Posterior cingulate gyrus (tissue), 11 donors: ENCODE data around the gene POLR2M.
A peak's percentile ranks its signal among the peaks of the same experiment; 100 is the strongest.

Experiments
- DNase-seq, 10 donors: peaks; one replicate each; pipeline versions ENCODE4 v3.0.0 to v3.0.0-alpha.2; 2020 to 2021; ENCODE audit warnings: mixed read lengths in 3 of 10
- intact Hi-C: fragments of 100-400 bp; cut with DNase I; formaldehyde crosslinking; loops from one replicate; pipeline ENCODE4 v1.15.1; 2023

POLR2M gene

GRCh38 chr15:57706405-57707209, at the start of gene POLR2M:
Gene POLR2M, plus strand, starts transcription at chr15:57706714. Its CDS starts 129 bp downstream, at chr15:57706843.
- peak; percentile 88 to 99 (median 92) for DNase-seq
- intact Hi-C loops = loop anchor here (5.0 kb wide), 1 partner anchor 49 kb away; no protein-coding TSS in a partner anchor

DNA sequence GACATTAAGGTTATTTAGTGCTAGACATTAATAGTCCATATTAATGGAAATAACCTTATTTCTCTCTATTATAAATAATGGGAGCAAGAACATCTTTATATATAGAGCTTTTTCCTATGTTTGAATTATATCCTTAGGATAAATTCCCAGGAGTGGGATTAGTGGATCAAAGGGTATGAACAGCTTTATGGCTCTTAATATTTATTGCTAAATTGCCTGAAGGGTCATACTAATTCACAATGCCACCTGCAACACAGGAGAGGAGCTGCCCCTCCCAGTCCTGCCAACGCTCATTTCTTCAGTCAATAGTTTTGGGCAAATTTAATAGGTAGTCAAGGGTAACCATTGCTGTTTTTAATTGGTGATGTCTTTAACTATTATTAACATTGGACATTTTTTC, 48.9 kb upstream of the POLR2M start:
- no peak for DNase-seq
- intact Hi-C loops = loop anchor here (5.0 to 10.0 kb wide), 2 partner anchors 50 to 87 kb away; partner anchors contain the start of gene POLR2M

GRCh38 chr15:57662091-57662744, 44.3 kb upstream of the POLR2M start:
- intact Hi-C loops = loop anchor here (10.0 kb wide), 3 partner anchors 203 to 523 kb away; partner anchors contain the start of gene ALDH1A2
- no peak for DNase-seq

GRCh38 chr15:57662802-57663201, 43.7 kb upstream of the POLR2M start:
- intact Hi-C loops = loop anchor here (10.0 kb wide), 3 partner anchors 202 to 522 kb away; partner anchors contain the start of gene ALDH1A2
- no peak for DNase-seq

- intact Hi-C loops = loop anchor here (10.0 kb wide), 3 partner anchors 202 to 522 kb away; partner anchors contain the start of gene ALDH1A2
- DNase-seq = peak in 1 of 10 donors; percentile 49
Observed at GRCh38 chr15:57663262-57663661, 43.3 kb upstream of the POLR2M start.

GRCh38 chr15:57665194-57665593, 41.3 kb upstream of the POLR2M start:
- intact Hi-C loops = loop anchor here (10.0 kb wide), 3 partner anchors 200 to 520 kb away; partner anchors contain the start of gene ALDH1A2
- DNase-seq = no peak

DNA sequence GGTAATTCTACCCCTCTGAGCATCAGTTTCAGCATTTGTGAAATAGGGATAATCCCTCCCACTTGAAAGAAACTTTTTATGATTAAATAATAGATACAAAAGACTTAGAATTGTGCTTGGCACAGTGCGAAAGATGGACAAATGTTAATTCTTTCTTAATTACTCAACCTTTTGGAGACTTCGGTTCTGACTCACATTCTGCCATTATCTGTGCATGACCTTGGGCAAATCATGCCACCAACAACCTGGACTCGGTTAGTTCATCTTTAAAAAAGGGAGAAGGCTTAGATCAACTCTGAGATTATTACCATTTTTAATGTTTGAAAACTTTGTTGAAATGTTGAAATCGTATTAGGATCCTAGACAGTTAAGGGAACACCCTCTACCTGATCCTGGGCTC, 40.6 kb upstream of the POLR2M start:
- no peak for DNase-seq
- intact Hi-C loops = loop anchor here (10.0 kb wide), 3 partner anchors 199 to 519 kb away; partner anchors contain the start of gene ALDH1A2

- DNase-seq = no peak
- intact Hi-C loops = loop anchor here (10.0 kb wide), 3 partner anchors 197 to 517 kb away; partner anchors contain the start of gene ALDH1A2
Observed at GRCh38 chr15:57667171-57667849, 39.2 kb upstream of the POLR2M start.

DNA sequence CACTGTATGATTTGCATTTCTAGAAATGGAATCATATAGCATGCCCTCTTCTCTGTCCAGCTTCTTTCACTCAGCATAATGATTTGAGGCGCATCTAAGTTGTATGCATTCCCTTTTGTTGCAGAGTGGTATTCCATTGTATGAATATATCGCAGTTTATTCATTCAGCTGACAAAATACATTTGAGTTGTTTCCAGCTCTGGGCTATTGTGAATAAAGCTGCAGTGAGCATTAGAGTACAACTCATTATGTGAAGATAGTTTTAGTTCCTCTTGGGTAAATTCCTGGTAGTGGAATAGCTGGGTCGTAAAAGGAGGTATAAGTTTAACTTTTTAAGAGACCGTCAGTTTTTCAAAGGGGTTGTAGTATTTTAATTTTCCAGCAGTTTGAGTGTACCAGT, 38.5 kb upstream of the POLR2M start:
- DNase-seq = no peak
- intact Hi-C loops = loop anchor here (10.0 kb wide), 3 partner anchors 197 to 517 kb away; partner anchors contain the start of gene ALDH1A2

DNA sequence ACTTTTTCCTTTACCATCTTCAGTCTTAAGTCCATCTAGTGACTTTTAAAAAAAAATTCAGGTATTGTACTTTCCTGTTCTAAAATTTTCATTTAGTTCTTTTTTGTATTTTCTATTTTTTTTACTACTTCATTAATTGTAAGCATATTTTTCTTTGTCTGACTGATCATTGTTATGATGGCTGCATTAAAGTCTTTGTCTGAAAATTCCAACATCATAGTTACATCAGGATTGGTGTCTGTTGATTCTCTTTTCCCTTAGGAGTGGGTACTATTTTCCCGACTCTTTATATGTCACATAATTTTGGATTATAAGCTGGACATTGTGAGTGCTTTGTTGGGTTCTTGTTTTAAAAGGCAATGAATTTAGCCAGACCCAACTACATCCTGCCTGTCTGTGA, 34.9 kb upstream of the POLR2M start:
- DNase-seq = no peak
- intact Hi-C loops = no loop called here

GRCh38 chr15:57675481-57676181, 30.9 kb upstream of the POLR2M start:
- intact Hi-C loops = no loop called here
- DNase-seq = no peak

GRCh38 chr15:57676585-57676984, 29.9 kb upstream of the POLR2M start:
- no peak for DNase-seq
- intact Hi-C loops = no loop called here

DNA sequence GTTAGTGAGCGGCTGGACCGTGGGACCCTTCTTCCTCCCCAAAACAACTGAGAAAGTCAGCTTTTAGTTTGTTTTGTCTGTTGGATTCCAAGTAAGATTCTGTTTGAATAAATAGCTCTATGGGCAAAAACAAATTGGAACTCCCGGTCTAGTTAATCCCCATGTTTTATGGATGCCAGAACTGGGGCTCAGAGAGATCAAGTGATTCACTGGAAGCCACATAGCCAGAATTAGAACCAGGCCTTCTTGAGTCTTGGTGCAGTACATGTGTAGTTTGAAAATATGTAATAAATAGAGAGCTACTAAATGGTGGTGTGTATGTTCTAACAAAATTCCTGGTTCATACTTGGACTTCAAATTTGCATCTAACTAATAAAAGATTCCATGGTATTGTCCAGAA, 29.3 kb upstream of the POLR2M start:
- DNase-seq = no peak
- intact Hi-C loops = no loop called here

DNA sequence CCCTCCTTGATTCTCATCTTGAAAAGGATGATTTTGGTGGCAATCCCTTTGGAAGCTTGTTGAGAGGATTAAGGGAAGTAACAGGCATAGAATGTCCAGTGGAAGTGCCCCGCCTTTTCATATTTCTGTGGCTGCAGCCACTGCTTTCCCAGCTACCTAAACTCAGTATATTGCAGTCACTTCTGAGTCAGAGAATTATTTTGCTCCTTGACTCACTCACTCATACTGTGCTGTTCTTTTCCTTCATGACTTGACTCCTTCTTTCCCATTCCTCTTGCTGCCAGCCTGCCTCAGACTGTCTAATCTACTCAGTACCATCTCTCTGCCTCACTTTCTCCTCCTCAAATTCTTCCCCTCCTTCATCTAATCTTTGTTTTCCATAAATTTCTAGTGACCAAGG, 26.5 kb upstream of the POLR2M start:
- DNase-seq = no peak
- intact Hi-C loops = no loop called here

DNA sequence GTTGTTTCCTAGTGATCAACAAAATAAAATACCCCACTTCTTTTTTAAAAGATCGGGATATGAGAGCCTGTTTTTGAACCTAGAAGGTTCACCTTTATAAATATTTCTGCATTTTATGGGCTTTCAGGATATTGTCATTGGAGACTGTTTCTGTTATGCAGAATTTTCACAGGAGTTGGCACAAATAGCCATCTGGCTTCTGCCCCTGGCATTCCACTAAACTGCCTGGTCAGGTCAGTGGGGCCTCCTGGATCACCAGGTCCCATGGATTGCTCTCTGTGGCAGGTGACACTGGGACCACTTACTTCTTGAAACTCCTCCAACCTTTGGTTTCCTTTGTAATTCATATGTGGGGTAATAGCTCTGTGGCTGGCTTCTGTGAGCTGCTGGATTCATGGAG, 25.5 kb upstream of the POLR2M start:
- intact Hi-C loops = no loop called here
- no peak for DNase-seq

GRCh38 chr15:57683481-57683880, 23.0 kb upstream of the POLR2M start:
- intact Hi-C loops = no loop called here
- DNase-seq = no peak

DNA sequence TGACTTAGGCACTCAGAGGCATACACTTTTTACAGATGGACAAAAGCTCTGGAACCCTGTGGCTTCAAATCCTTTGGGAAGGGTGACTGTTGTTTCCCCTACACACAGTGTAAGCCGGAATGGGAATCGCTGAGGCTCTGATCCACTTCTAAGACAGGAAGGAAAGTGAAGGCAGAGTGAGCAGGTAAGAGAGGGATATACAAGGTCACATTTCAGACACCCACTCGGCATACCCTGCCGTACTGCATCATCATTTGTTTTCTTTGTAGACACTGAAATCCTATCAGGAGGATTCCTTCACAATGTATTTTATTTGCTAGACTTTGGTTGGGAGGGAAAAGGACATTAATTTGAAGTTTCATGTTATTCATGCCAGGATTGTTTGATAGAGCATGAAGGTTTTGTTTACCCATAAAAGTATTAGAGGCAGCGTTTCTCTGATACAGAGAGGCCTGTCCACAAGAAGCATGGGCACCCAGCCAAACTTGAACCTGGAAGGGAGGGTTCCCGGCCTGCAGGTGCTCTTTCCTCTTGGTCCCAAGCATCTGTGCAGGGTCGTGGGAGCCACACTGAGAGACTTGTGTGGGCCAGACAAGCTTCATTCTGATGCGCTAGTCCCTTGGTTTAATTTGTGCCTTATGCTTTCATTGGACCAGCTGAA, 21.9 kb upstream of the POLR2M start:
- intact Hi-C loops = no loop called here
- no peak for DNase-seq

GRCh38 chr15:57685306-57686095, 21.0 kb upstream of the POLR2M start:
- DNase-seq = no peak
- intact Hi-C loops = no loop called here

DNA sequence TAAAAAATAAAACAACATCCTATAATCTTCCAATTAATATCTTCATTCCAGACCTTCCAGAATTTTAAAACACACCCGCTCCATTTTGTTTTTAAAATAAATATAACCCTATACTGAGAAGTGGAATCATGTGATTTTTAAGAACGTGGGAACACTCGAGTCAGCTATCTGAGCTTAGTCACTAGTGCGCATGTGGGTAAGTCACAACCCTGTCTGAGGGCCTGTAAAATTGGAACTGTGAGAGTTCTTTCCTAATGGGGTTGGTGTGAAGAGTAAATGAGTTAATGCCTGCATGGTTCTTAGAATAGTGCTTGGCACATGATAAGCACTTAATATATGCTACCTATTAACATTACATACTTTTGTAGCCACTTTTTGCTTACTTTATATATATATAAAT, 19.9 kb upstream of the POLR2M start:
- intact Hi-C loops = no loop called here

More for the DNA sequence above, 19.9 kb upstream of the POLR2M start:
- DNase-seq = no peak
